HuH-7.5 (cell line): ENCODE measurements around the gene STXBP2.

ENCODE experiments used
- DNase-seq: peaks from one replicate; pipeline ENCODE4 v3.0.0; 2011; ENCODE audit warnings: low spot score

STXBP2 gene

GRCh38 chr19:7650148-7650547 lies 13.2 kb downstream of the STXBP2 start:
- no peak for DNase-seq

- DNase-seq = peak; percentile 92
Measured at GRCh38 chr19:7652061-7652641, 15.2 kb downstream of the STXBP2 start.

GRCh38 chr19:7654401-7654800 lies 17.5 kb downstream of the STXBP2 start:
- DNase-seq = no peak

GRCh38 chr19:7655581-7655980 lies 18.7 kb downstream of the STXBP2 start:
- DNase-seq = no peak

- no peak for DNase-seq
Measured at GRCh38 chr19:7657131-7657751, 20.3 kb downstream of the STXBP2 start.

- DNase-seq = no peak
Measured at GRCh38 chr19:7658219-7658686, 21.3 kb downstream of the STXBP2 start.

GRCh38 chr19:7661744-7662538 lies 25.0 kb downstream of the STXBP2 start:
- DNase-seq = no peak

- DNase-seq = no peak
Measured at GRCh38 chr19:7662657-7663056, 25.7 kb downstream of the STXBP2 start.

GRCh38 chr19:7663706-7664105 lies 26.8 kb downstream of the STXBP2 start:
- no peak for DNase-seq

- DNase-seq = no peak
Measured at GRCh38 chr19:7665076-7665475, 28.2 kb downstream of the STXBP2 start.

GRCh38 chr19:7668842-7669241 lies 31.9 kb downstream of the STXBP2 start, which contains the start of gene RETN:
Gene RETN, plus strand, starts transcription at chr19:7669049. Its CDS starts 278 bp downstream, at chr19:7669327.
- no peak for DNase-seq

- no peak for DNase-seq
Measured at GRCh38 chr19:7669641-7670040, 32.7 kb downstream of the STXBP2 start.

GRCh38 chr19:7670150-7670783 lies 33.4 kb downstream of the STXBP2 start:
- DNase-seq = no peak

GRCh38 chr19:7670790-7671189 lies 33.9 kb downstream of the STXBP2 start:
- no peak for DNase-seq

GRCh38 chr19:7672522-7672921 lies 35.6 kb downstream of the STXBP2 start:
- DNase-seq = no peak

- DNase-seq = peak; percentile 64
Measured at GRCh38 chr19:7674010-7675005, 37.4 kb downstream of the STXBP2 start.

GRCh38 chr19:7676376-7676775 lies 39.5 kb downstream of the STXBP2 start:
- no peak for DNase-seq

GRCh38 chr19:7676854-7677253 lies 39.9 kb downstream of the STXBP2 start, which contains the start of gene MCEMP1:
Gene MCEMP1, plus strand, starts transcription at chr19:7677090. Its CDS starts 31 bp downstream, at chr19:7677121.
- DNase-seq = no peak

- DNase-seq = no peak
Measured at GRCh38 chr19:7677669-7678311, 40.9 kb downstream of the STXBP2 start.

- DNase-seq = no peak
Measured at GRCh38 chr19:7678971-7679751, 42.3 kb downstream of the STXBP2 start.
